HCT116 (cell line): Measurements from ENCODE around the gene CHST11. TPM values are rescaled to one million over a fixed set of nuclear protein-coding genes. Genes with fewer than 3 reads are reported as not detected.

Source experiments
- ATAC-seq: fragments of 200-7000 bp; cut with Tn5 transposase; 2 replicates; pipeline ENCODE4 v1.9.1; 2020; ENCODE audit warnings: mild to moderate bottlenecking, moderate library complexity
- BruUV-seq: library from RNA; stranded (reverse); fragments of 400-500 nt; replicated peaks from 2 replicates; lab custom pipeline; 2021; lab: Mats Ljungman, UMichigan
- CTCF ChIA-PET: fragments of 300-600 bp; sonication (Branson Sonifier 250); formaldehyde crosslinking; loops from one replicate; lab custom pipeline; 2021; ENCODE audit warnings: antibody characterized with exemption; lab: Charles Lee
- POLR2A ChIA-PET: fragments of 300-600, 350-600 bp; sonication (Branson Sonifier 250); formaldehyde crosslinking; loops from one replicate; lab custom pipeline; 2021; ENCODE audit warnings: antibody characterized with exemption; lab: Charles Lee
- RAD21 ChIA-PET, 2 experiments: fragments of 300-600 bp; sonication (Branson Sonifier 250); formaldehyde crosslinking; loops; one replicate each; lab custom pipeline; 2023; ENCODE audit warnings: low total read pairs in 2 of 2; ENCODE audit not compliant: uncharacterized antibody in 2 of 2, unreplicated experiment in 2 of 2, low non-redundant PET in 1 of 2; lab: Charles Lee
- DNase-seq: peaks from one replicate; pipeline ENCODE4 v3.0.0-alpha.2; 2010; ENCODE audit warnings: low read depth, low spot score
- H2AFZ ChIP-seq: fragments of 200-600 bp; shearing (Covaris generic), sonication (generic); 2 replicates; pipeline ENCODE4 v1.6.1; 2017; ENCODE audit warnings: low read depth, mixed run types, mixed read lengths, antibody characterized with exemption, low read length; ENCODE audit not compliant: poor library complexity, severe bottlenecking
- H3K27ac ChIP-seq: 2 replicates; pipeline ENCODE4 v1.5.1; 2012; ENCODE audit warnings: low read depth, low read length
- H3K27me3 ChIP-seq: fragments of 200-600 bp; sonication (generic); 2 replicates; pipeline ENCODE4 v1.6.1; 2016; ENCODE audit warnings: mixed run types, low read length, mixed read lengths; ENCODE audit not compliant: insufficient read depth
- H3K36me3 ChIP-seq, 2 experiments: fragments of 200-500 bp in 1 of 2; fragments of 200-600 bp in 1 of 2; sonication (Bioruptor generic) in 1 of 2; sonication (generic) in 1 of 2; 2 replicates each; pipeline versions ENCODE4 v1.5.1 to v1.6.1; 2014 to 2016; ENCODE audit warnings: low read length in 2 of 2, inconsistent platforms in 1 of 2, mixed read lengths in 1 of 2, mixed run types in 1 of 2; ENCODE audit not compliant: insufficient read depth in 2 of 2, control insufficient read depth in 1 of 2
- H3K4me1 ChIP-seq, 2 experiments: fragments of 200-600 bp in 1 of 2; sonication (generic) in 1 of 2; 2 replicates each; pipeline versions ENCODE4 v1.5.1 to v1.6.1; 2012 to 2017; ENCODE audit warnings: low read length in 2 of 2, inconsistent platforms in 1 of 2, mild to moderate bottlenecking in 1 of 2, mixed read lengths in 1 of 2, mixed run types in 1 of 2, moderate library complexity in 1 of 2; ENCODE audit not compliant: insufficient read depth in 2 of 2, control insufficient read depth in 1 of 2
- H3K4me2 ChIP-seq: fragments of 200-600 bp; sonication (generic); 2 replicates; pipeline ENCODE4 v1.6.1; 2017; ENCODE audit warnings: mixed run types, low read length, mixed read lengths
- H3K4me3 ChIP-seq, 2 experiments: fragments of 200-600 bp in 1 of 2; sonication (generic) in 1 of 2; replicated peaks in 1 of 2; 2 replicates each; pipeline ENCODE4 v1.5.1; 2011 to 2016; ENCODE audit warnings: low read length in 2 of 2, control low read depth in 1 of 2, low read depth in 1 of 2, mild to moderate bottlenecking in 1 of 2, mixed read lengths in 1 of 2, mixed run types in 1 of 2
- H3K79me2 ChIP-seq: fragments of 200-600 bp; sonication (generic); 2 replicates; pipeline ENCODE4 v1.6.1; 2017; ENCODE audit warnings: mild to moderate bottlenecking, mixed run types, low read length, moderate library complexity, mixed read lengths; ENCODE audit not compliant: insufficient read depth
- H3K9ac ChIP-seq: fragments of 200-600 bp; sonication (generic); 2 replicates; pipeline ENCODE4 v1.6.1; 2016; ENCODE audit warnings: low read length, mixed read lengths
- H3K9me2 ChIP-seq: fragments of 200-600 bp; sonication (generic), shearing (Covaris generic); 2 replicates; pipeline ENCODE4 v1.6.1; 2017; ENCODE audit warnings: mixed run types, mild to moderate bottlenecking, moderate library complexity; ENCODE audit not compliant: insufficient read depth
- H3K9me3 ChIP-seq, 2 experiments: fragments of 200-500 bp in 1 of 2; fragments of 200-600 bp in 1 of 2; sonication (Bioruptor generic) in 1 of 2; sonication (generic) in 1 of 2; 2 replicates each; pipeline ENCODE4 v1.6.1; 2014 to 2017; ENCODE audit warnings: low read length in 2 of 2, mixed read lengths in 2 of 2, inconsistent platforms in 1 of 2, low read depth in 1 of 2, mild to moderate bottlenecking in 1 of 2, mixed run types in 1 of 2, moderate library complexity in 1 of 2; ENCODE audit not compliant: control insufficient read depth in 1 of 2, insufficient read depth in 1 of 2
- H4K20me1 ChIP-seq: fragments of 200-600 bp; sonication (generic), shearing (Covaris generic); 2 replicates; pipeline ENCODE4 v1.6.1; 2017; ENCODE audit warnings: mixed run types, mild to moderate bottlenecking, moderate library complexity; ENCODE audit not compliant: insufficient read depth
- ATF3 ChIP-seq: IDR thresholded peaks from 2 replicates; pipeline ENCODE4 v1.6.1; 2012
- CEBPB ChIP-seq: IDR thresholded peaks from 2 replicates; pipeline ENCODE4 v1.6.1; 2012; ENCODE audit warnings: low read depth
- EGR1 ChIP-seq: IDR thresholded peaks from 2 replicates; pipeline ENCODE4 v1.6.1; 2012; ENCODE audit warnings: low read depth
- EZH2phosphoT487 ChIP-seq: fragments of 200-600 bp; IDR thresholded peaks from 2 replicates; pipeline ENCODE4 v1.6.1; 2018; ENCODE audit warnings: antibody characterized with exemption, borderline replicate concordance
- FOSL1 ChIP-seq: IDR thresholded peaks from 2 replicates; pipeline ENCODE4 v1.6.1; 2012; ENCODE audit warnings: low read depth
- JUND ChIP-seq: IDR thresholded peaks from 2 replicates; pipeline ENCODE4 v1.6.1; 2012
- MAX ChIP-seq: IDR thresholded peaks from 2 replicates; pipeline ENCODE4 v1.6.1; 2012
- POLR2A ChIP-seq: IDR thresholded peaks from 2 replicates; pipeline ENCODE4 v1.7.0; 2011; ENCODE audit warnings: borderline replicate concordance; ENCODE audit not compliant: insufficient read depth, insufficient read length; ENCODE audit errors: extremely low read depth
- REST ChIP-seq: IDR thresholded peaks from 2 replicates; pipeline ENCODE4 v1.6.1; 2012; ENCODE audit warnings: low read depth
- SIN3A ChIP-seq: IDR thresholded peaks from 2 replicates; pipeline ENCODE4 v1.6.1; 2012; ENCODE audit warnings: low read depth
- SP1 ChIP-seq: IDR thresholded peaks from 2 replicates; pipeline ENCODE4 v1.6.1; 2012; ENCODE audit warnings: low read depth
- TCF7L2 ChIP-seq: IDR thresholded peaks from 2 replicates; pipeline ENCODE4 v1.7.0; 2011; ENCODE audit warnings: borderline replicate concordance, inconsistent platforms; ENCODE audit not compliant: insufficient read depth, insufficient read length; ENCODE audit errors: extremely low read depth
- YY1 ChIP-seq: IDR thresholded peaks from 2 replicates; pipeline ENCODE4 v1.6.1; 2011; ENCODE audit warnings: low read length, low read depth, moderate library complexity, mild to moderate bottlenecking; ENCODE audit not compliant: insufficient replicate concordance; ENCODE audit errors: extremely low read depth
- ZBTB33 ChIP-seq: IDR thresholded peaks from 2 replicates; pipeline ENCODE4 v1.6.1; 2011; ENCODE audit warnings: mild to moderate bottlenecking, low read length, moderate library complexity; ENCODE audit not compliant: insufficient replicate concordance; ENCODE audit errors: extremely low read depth
- ZFX ChIP-seq: fragments of 450-650 bp; IDR thresholded peaks from 2 replicates; pipeline ENCODE4 v1.6.1; 2017
- ZNF274 ChIP-seq: fragments of 200-500 bp; sonication (Bioruptor generic); IDR thresholded peaks from 2 replicates; pipeline ENCODE4 v1.6.1; 2014; ENCODE audit warnings: mild to moderate bottlenecking, low read depth, low read length, inconsistent platforms
- intact Hi-C: fragments of 100-400 bp; cut with micrococcal nuclease; formaldehyde crosslinking; loops from 2 replicates; pipeline ENCODE4 v1.10.0; 2022
- total RNA-seq: library from RNA; stranded (reverse); gene quantifications from one replicate; pipeline ENCODE4 v1.2.1, GENCODE V29; 2021; ENCODE audit not compliant: unreplicated experiment

Gene CHST11
- total RNA-seq, 1 experiment from 2014 or later = 10.1 TPM

GRCh38 chr12:104560881-104561280 lies 104.1 kb downstream of the CHST11 start (continued):
- TF ChIP-seq REST = no peak

GRCh38 chr12:104562763-104563162 lies 106.0 kb downstream of the CHST11 start:
- DNase-seq = no peak
- POLR2A ChIA-PET = no interaction called here
- Histone ChIP-seq H2AFZ (no peak overlapping the region), H3K4me3 (no peak overlapping the region), H3K27me3 (no peaks in the 10 kb centered on the region), H3K27ac (no peak overlapping the region), H3K79me2 (no peaks in the 10 kb centered on the region), H3K9me3 (no peaks in the 10 kb centered on the region), H3K36me3 (no peaks in the 10 kb centered on the region), H3K9ac (no peak overlapping the region), H3K9me2 (no peaks in the 10 kb centered on the region), H4K20me1 (no peaks in the 10 kb centered on the region), H3K4me2 (no peak overlapping the region), H3K4me1 (no peaks in the 10 kb centered on the region)
- no TSS peak for BruUV-seq
- CTCF ChIA-PET = no interaction called here
- RAD21 ChIA-PET = no interaction called here
- ATAC-seq = no peak
- intact Hi-C loops = no loop called here
- TF ChIP-seq SIN3A = no peak
- TF ChIP-seq ZNF274 = no peak
- no peak for TF ChIP-seq EGR1
- TF ChIP-seq EZH2phosphoT487 = no peak
- no peak for TF ChIP-seq TCF7L2
- TF ChIP-seq POLR2A = no peak
- TF ChIP-seq JUND = no peak
- no peak for TF ChIP-seq YY1
- TF ChIP-seq MAX = no peak
- no peak for TF ChIP-seq FOSL1
- TF ChIP-seq ZBTB33 = no peak
- no peak for TF ChIP-seq CEBPB
- no peak for TF ChIP-seq ATF3
- no peak for TF ChIP-seq REST
- TF ChIP-seq ZFX = no peak
- TF ChIP-seq SP1 = no peak
